NCI-H128 (cell line): ENCODE data around the gene SPDL1.

Experiments
- DNase-seq: peaks from one replicate; lab custom pipeline; 2025; ENCODE audit not compliant: unreplicated experiment; lab: John Stamatoyannopoulos, UW

SPDL1 gene

GRCh38 chr5:169583424-169584220, at the start of gene SPDL1:
Gene SPDL1, plus strand, starts transcription at chr5:169583773. Its CDS starts 4,644 bp downstream, at chr5:169588417.
- DNase-seq, result peak; percentile 85

- DNase-seq, result no peak
These were observed 49.2 kb upstream of the SPDL1 start for GRCh38 chr5:169534311-169534880.

- no peak for DNase-seq
These were observed 48.6 kb upstream of the SPDL1 start for GRCh38 chr5:169534939-169535338.

- no peak for DNase-seq
These were observed 44.6 kb upstream of the SPDL1 start for GRCh38 chr5:169538944-169539343.

GRCh38 chr5:169542811-169543210, 40.8 kb upstream of the SPDL1 start:
- DNase-seq, result no peak

GRCh38 chr5:169544264-169544950, 39.2 kb upstream of the SPDL1 start:
- DNase-seq, result no peak

- DNase-seq, result no peak
These were observed 37.8 kb upstream of the SPDL1 start for GRCh38 chr5:169545762-169546161.

- DNase-seq, result no peak
These were observed 37.2 kb upstream of the SPDL1 start for GRCh38 chr5:169546346-169546745.

GRCh38 chr5:169547508-169547907, 36.1 kb upstream of the SPDL1 start:
- DNase-seq, result no peak

- no peak for DNase-seq
These were observed 35.3 kb upstream of the SPDL1 start for GRCh38 chr5:169548315-169548714.

- no peak for DNase-seq
These were observed 34.0 kb upstream of the SPDL1 start for GRCh38 chr5:169549453-169550100.

- DNase-seq, result no peak
These were observed 33.3 kb upstream of the SPDL1 start for GRCh38 chr5:169550227-169550626.

GRCh38 chr5:169551146-169551545, 32.4 kb upstream of the SPDL1 start:
- no peak for DNase-seq

- DNase-seq, result no peak
These were observed 31.9 kb upstream of the SPDL1 start for GRCh38 chr5:169551696-169552095.

GRCh38 chr5:169554251-169554650, 29.3 kb upstream of the SPDL1 start:
- no peak for DNase-seq

- DNase-seq, result no peak
These were observed 25.7 kb upstream of the SPDL1 start for GRCh38 chr5:169557838-169558237.

GRCh38 chr5:169561893-169562292, 21.7 kb upstream of the SPDL1 start:
- no peak for DNase-seq

GRCh38 chr5:169563369-169563768, 20.2 kb upstream of the SPDL1 start:
- DNase-seq, result no peak

- DNase-seq, result no peak
These were observed 17.4 kb upstream of the SPDL1 start for GRCh38 chr5:169566202-169566601.

GRCh38 chr5:169567079-169567478, 16.5 kb upstream of the SPDL1 start:
- DNase-seq, result no peak

GRCh38 chr5:169569513-169569912, 14.1 kb upstream of the SPDL1 start:
- DNase-seq, result no peak

- DNase-seq, result no peak
These were observed 12.2 kb upstream of the SPDL1 start for GRCh38 chr5:169571355-169571754.
